B cell (primary cell): ENCODE results near the gene LCP1.

Source experiments
- EZH2 ChIP-seq: IDR thresholded peaks from 2 replicates; pipeline ENCODE4 v1.6.1; 2012; ENCODE audit warnings: borderline replicate concordance, low read depth, mild to moderate bottlenecking, moderate library complexity, low read length; ENCODE audit not compliant: insufficient read depth, poor library complexity, severe bottlenecking
- TF ChIP-seq, protein P1 (sequence below): fragments of 200-600 bp; IDR thresholded peaks from one replicate; pipeline ENCODE4 v1.8.0; 2022; ENCODE audit warnings: antibody characterized with exemption, mild to moderate bottlenecking

- TF ChIP-seq, protein P1, sequence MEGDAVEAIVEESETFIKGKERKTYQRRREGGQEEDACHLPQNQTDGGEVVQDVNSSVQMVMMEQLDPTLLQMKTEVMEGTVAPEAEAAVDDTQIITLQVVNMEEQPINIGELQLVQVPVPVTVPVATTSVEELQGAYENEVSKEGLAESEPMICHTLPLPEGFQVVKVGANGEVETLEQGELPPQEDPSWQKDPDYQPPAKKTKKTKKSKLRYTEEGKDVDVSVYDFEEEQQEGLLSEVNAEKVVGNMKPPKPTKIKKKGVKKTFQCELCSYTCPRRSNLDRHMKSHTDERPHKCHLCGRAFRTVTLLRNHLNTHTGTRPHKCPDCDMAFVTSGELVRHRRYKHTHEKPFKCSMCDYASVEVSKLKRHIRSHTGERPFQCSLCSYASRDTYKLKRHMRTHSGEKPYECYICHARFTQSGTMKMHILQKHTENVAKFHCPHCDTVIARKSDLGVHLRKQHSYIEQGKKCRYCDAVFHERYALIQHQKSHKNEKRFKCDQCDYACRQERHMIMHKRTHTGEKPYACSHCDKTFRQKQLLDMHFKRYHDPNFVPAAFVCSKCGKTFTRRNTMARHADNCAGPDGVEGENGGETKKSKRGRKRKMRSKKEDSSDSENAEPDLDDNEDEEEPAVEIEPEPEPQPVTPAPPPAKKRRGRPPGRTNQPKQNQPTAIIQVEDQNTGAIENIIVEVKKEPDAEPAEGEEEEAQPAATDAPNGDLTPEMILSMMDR: no peak
- no peak for TF ChIP-seq EZH2
Observed at GRCh38 chr13:46166947-46167610, 14.9 kb downstream of the LCP1 start.
